ENCODE measurements around the gene CDH18.

DNA sequence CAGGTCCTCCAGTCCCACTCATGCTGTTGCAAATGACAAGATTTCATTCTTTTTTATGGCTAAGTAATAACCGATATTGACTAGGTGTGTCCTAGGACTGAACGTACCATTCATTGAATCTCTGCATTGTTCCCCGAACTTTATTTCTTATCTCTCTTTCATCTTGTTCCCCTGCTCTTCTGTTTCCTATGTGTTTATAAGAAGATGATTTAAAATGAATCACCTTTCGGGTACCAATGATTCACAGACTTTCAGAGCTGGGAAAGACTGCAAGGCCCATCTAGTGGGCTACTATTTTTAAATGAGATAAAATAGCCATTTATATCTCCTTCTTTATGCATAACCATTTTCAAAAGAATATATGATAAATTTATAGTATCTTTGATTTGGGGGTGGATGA, 133.0 kb downstream of the CDH18 start:
- TF ChIP-seq CTCF (IDR thresholded peaks at IDR 0.05) (no peak), POLR2A (IDR thresholded peaks at IDR 0.05) (no peak)
